Fibroblast of lung (primary cell): ENCODE data around the gene PLAC8L1. TPM values are rescaled to one million over a fixed set of nuclear protein-coding genes. Genes with fewer than 3 reads are reported as not detected.
A peak's percentile ranks its signal among the peaks of the same experiment; 100 is the strongest.

Experiments used
- DNase-seq, 2 donors: peaks; one replicate each; pipeline versions ENCODE4 v3.0.0 to v3.0.0-alpha.2; 2010; ENCODE audit warnings: low read depth in 2 of 2
- H2AFZ ChIP-seq: 2 replicates; pipeline ENCODE4 v1.5.1; 2012; ENCODE audit warnings: low read length, control low read depth, inconsistent platforms
- H3K27ac ChIP-seq: 2 replicates; pipeline ENCODE4 v1.5.1; 2011; ENCODE audit warnings: low read length, control low read depth; ENCODE audit not compliant: insufficient read depth
- H3K27me3 ChIP-seq: 2 replicates; pipeline ENCODE4 v1.5.1; 2011; ENCODE audit warnings: mild to moderate bottlenecking, low read length; ENCODE audit not compliant: control insufficient read depth, insufficient read depth
- H3K36me3 ChIP-seq: 2 replicates; pipeline ENCODE4 v1.5.1; 2011; ENCODE audit warnings: low read length; ENCODE audit not compliant: control insufficient read depth, insufficient read depth
- H3K4me1 ChIP-seq: 2 replicates; pipeline ENCODE4 v1.5.1; 2011; ENCODE audit warnings: low read length; ENCODE audit not compliant: control insufficient read depth, insufficient read depth; ENCODE audit errors: extremely low read depth
- H3K4me2 ChIP-seq: 2 replicates; pipeline ENCODE4 v1.5.1; 2011; ENCODE audit warnings: low read length, control low read depth; ENCODE audit not compliant: insufficient read depth; ENCODE audit errors: extremely low read depth
- H3K4me3 ChIP-seq, 4 experiments: fragments of 200-600 bp in 1 of 4; sonication (generic) in 1 of 4; replicated peaks in 1 of 4; 2 replicates each; pipeline ENCODE4 v1.5.1; 2011 to 2016; ENCODE audit warnings: low read length in 4 of 4, low read depth in 3 of 4, mild to moderate bottlenecking in 3 of 4, control low read depth in 2 of 4, inconsistent platforms in 1 of 4, mixed read lengths in 1 of 4; ENCODE audit not compliant: insufficient read depth in 1 of 4; ENCODE audit errors: control extremely low read depth in 1 of 4
- H3K79me2 ChIP-seq: 2 replicates; pipeline ENCODE4 v1.5.1; 2012; ENCODE audit warnings: mild to moderate bottlenecking, low read length, inconsistent platforms; ENCODE audit not compliant: control insufficient read depth, insufficient read depth
- H3K9ac ChIP-seq: 2 replicates; pipeline ENCODE4 v1.5.1; 2011; ENCODE audit warnings: mild to moderate bottlenecking, low read length, control low read depth; ENCODE audit not compliant: insufficient read depth
- H3K9me3 ChIP-seq: 2 replicates; pipeline ENCODE4 v1.5.1; 2012; ENCODE audit warnings: low read depth, low read length; ENCODE audit not compliant: control insufficient read depth, insufficient read depth
- H4K20me1 ChIP-seq: 2 replicates; pipeline ENCODE4 v1.5.1; 2011; ENCODE audit warnings: low read length; ENCODE audit not compliant: control insufficient read depth, insufficient read depth; ENCODE audit errors: extremely low read depth
- CTCF ChIP-seq, 2 donors: IDR thresholded peaks in 1 of 2; conservative IDR thresholded peaks in 1 of 2; 1 replicate in 1 of 2; 2 replicates in 1 of 2; pipeline ENCODE4 v1.5.1; 2011 to 2012; ENCODE audit warnings: low read length in 2 of 2, control low read depth in 1 of 2, inconsistent platforms in 1 of 2, low read depth in 1 of 2, mild to moderate bottlenecking in 1 of 2
- EZH2 ChIP-seq: IDR thresholded peaks from 2 replicates; pipeline ENCODE4 v1.5.1; 2012; ENCODE audit warnings: low read length, control low read depth, mild to moderate bottlenecking; ENCODE audit errors: missing control alignments
- polyA plus RNA-seq, 2 donors: library from polyadenylated mRNA; depleted of rRNA in 1 of 2; stranded (reverse) in 1 of 2; unstranded in 1 of 2; fragments of >200 nt; gene quantifications; 2 replicates each; pipeline ENCODE4 v1.2.1, GENCODE V29; 2011 to 2012; ENCODE audit warnings: missing spikeins in 1 of 2
- total RNA-seq: library from RNA; depleted of rRNA; stranded (reverse); fragments of >200 nt; gene quantifications from 2 replicates; pipeline ENCODE4 v1.2.1, GENCODE V29; 2014

PLAC8L1 gene
- total and polyA plus RNA-seq, 2 donors (not counting 1 experiment from before 2014, with no cell fraction given): not detected

- Histone ChIP-seq H3K9ac (no peak overlapping the region), H3K27me3 (no peaks in the 10 kb centered on the region), H2AFZ (peak overlapping the region; percentile 28), H3K79me2 (no peaks in the 10 kb centered on the region), H3K4me1 (no peaks in the 10 kb centered on the region), H3K4me3 (no peak overlapping the region), H4K20me1 (no peaks in the 10 kb centered on the region), H3K27ac (no peak overlapping the region), H3K9me3 (no peaks in the 10 kb centered on the region), H3K4me2 (no peak overlapping the region), H3K36me3 (no peaks in the 10 kb centered on the region)
- no peak for DNase-seq
- TF ChIP-seq EZH2 (no peak), CTCF (conservative IDR thresholded peaks at IDR 0.05 in 1 of 2, IDR thresholded peaks at IDR 0.05 in 1 of 2; ENCODE audit: low read depth in 1 of 2, low read length in 2 of 2) (no peak)
Observed at GRCh38 chr5:146081556-146081955, 23.8 kb downstream of the PLAC8L1 start.

GRCh38 chr5:146079695-146080373 lies 25.5 kb downstream of the PLAC8L1 start:
- Histone ChIP-seq H4K20me1 (no peaks in the 10 kb centered on the region), H3K27ac (no peak overlapping the region), H3K4me2 (no peak overlapping the region), H3K4me1 (no peaks in the 10 kb centered on the region), H3K27me3 (no peaks in the 10 kb centered on the region), H2AFZ (no peak overlapping the region), H3K9ac (no peak overlapping the region), H3K79me2 (no peaks in the 10 kb centered on the region), H3K36me3 (no peaks in the 10 kb centered on the region), H3K9me3 (no peaks in the 10 kb centered on the region), H3K4me3 (no peak overlapping the region)
- peak; percentile 13 to 65 for DNase-seq
- no peak for TF ChIP-seq EZH2
- TF ChIP-seq CTCF (conservative IDR thresholded peaks at IDR 0.05 in 1 of 2, IDR thresholded peaks at IDR 0.05 in 1 of 2; ENCODE audit: low read depth in 1 of 2, low read length in 2 of 2): no peak

GRCh38 chr5:146078566-146078965 lies 26.8 kb downstream of the PLAC8L1 start:
- Histone ChIP-seq H3K79me2 (no peaks in the 10 kb centered on the region), H3K4me1 (no peaks in the 10 kb centered on the region), H4K20me1 (no peaks in the 10 kb centered on the region), H3K27ac (no peak overlapping the region), H3K27me3 (no peaks in the 10 kb centered on the region), H3K4me2 (no peak overlapping the region), H3K4me3 (no peak overlapping the region), H2AFZ (no peak overlapping the region), H3K9me3 (no peaks in the 10 kb centered on the region), H3K9ac (no peak overlapping the region), H3K36me3 (no peaks in the 10 kb centered on the region)
- no peak for TF ChIP-seq CTCF (conservative IDR thresholded peaks at IDR 0.05 in 1 of 2, IDR thresholded peaks at IDR 0.05 in 1 of 2; ENCODE audit: low read depth in 1 of 2, low read length in 2 of 2)
- no peak for TF ChIP-seq EZH2
- DNase-seq: no peak
